Endodermal cell (in vitro differentiated cells): ENCODE data around the gene ZNRD2. TPM values are rescaled to one million over a fixed set of nuclear protein-coding genes. Genes with fewer than 3 reads are reported as not detected.
A peak's percentile ranks its signal among the peaks of the same experiment; 100 is the strongest.

Experiments used
- DNase-seq: peaks from one replicate; pipeline ENCODE4 v3.0.0-alpha.2; 2017
- H3K27ac ChIP-seq: 2 replicates; pipeline ENCODE4 v1.5.1; 2013; ENCODE audit warnings: mild to moderate bottlenecking, low read depth, low read length, moderate library complexity
- H3K27me3 ChIP-seq: 2 replicates; pipeline ENCODE4 v1.6.1; 2013; ENCODE audit warnings: mild to moderate bottlenecking, low read length, moderate library complexity; ENCODE audit not compliant: insufficient read depth, control insufficient read depth, poor library complexity, severe bottlenecking
- H3K36me3 ChIP-seq: 2 replicates; pipeline ENCODE4 v1.7.0; 2013; ENCODE audit warnings: mild to moderate bottlenecking, low read length, moderate library complexity; ENCODE audit not compliant: control insufficient read depth, insufficient read depth
- H3K4me1 ChIP-seq: one replicate; pipeline ENCODE4 v1.7.0; 2013; ENCODE audit warnings: low read length; ENCODE audit not compliant: control insufficient read depth, insufficient read depth
- H3K4me3 ChIP-seq: 2 replicates; pipeline ENCODE4 v1.5.1; 2013; ENCODE audit warnings: mild to moderate bottlenecking, low read length, moderate library complexity
- H3K9ac ChIP-seq: 2 replicates; pipeline ENCODE4 v1.6.1; 2013; ENCODE audit warnings: mild to moderate bottlenecking, low read length, moderate library complexity; ENCODE audit not compliant: poor library complexity, severe bottlenecking; ENCODE audit errors: extremely low read depth
- H3K9me3 ChIP-seq: 2 replicates; pipeline ENCODE4 v1.6.1; 2013; ENCODE audit warnings: mild to moderate bottlenecking, low read length, moderate library complexity; ENCODE audit not compliant: control insufficient read depth
- H3K27ac Mint-ChIP-seq: 2 replicates; pipeline ENCODE4 v1.8.0; 2020; ENCODE audit warnings: mixed read lengths
- H3K27me3 Mint-ChIP-seq: 2 replicates; pipeline ENCODE4 v1.8.0; 2021; ENCODE audit warnings: mild to moderate bottlenecking, mixed read lengths; ENCODE audit not compliant: insufficient read depth
- H3K36me3 Mint-ChIP-seq: 2 replicates; pipeline ENCODE4 v1.8.0; 2020; ENCODE audit warnings: low read depth, mixed read lengths
- H3K4me1 Mint-ChIP-seq: 2 replicates; pipeline ENCODE4 v1.8.0; 2020; ENCODE audit warnings: mixed read lengths
- H3K4me3 Mint-ChIP-seq: 2 replicates; pipeline ENCODE4 v1.8.0; 2020; ENCODE audit warnings: mild to moderate bottlenecking, moderate library complexity, mixed read lengths
- H3K9me3 Mint-ChIP-seq: 2 replicates; pipeline ENCODE4 v1.8.0; 2020; ENCODE audit warnings: mild to moderate bottlenecking, mixed read lengths
- WGBS, 2 experiments: methylation state at CpG; one replicate each; pipeline versions ENCODE4 v1.1.5 to v1.1.7; 2013; ENCODE audit warnings: missing lambda C conversion rate in 2 of 2, mixed read lengths in 1 of 2; ENCODE audit not compliant: insufficient coverage in 1 of 2, insufficient read length in 1 of 2; 5-methylcytosine and 5-hydroxymethylcytosine counted together
- total RNA-seq, 2 donors: library from RNA; stranded (reverse); fragmentation: NEBNext Ultra II Directional in 1 of 2; extraction: Animal tissue kit (Norgen Biotek cat#: 25700) in 1 of 2; gene quantifications; 2 replicates in 1 of 2; 3 replicates in 1 of 2; pipeline ENCODE4 v1.2.1, GENCODE V29; 2021
- TF ChIP-seq, protein P1 (sequence below): fragments of 200-600 bp; sonication (generic); conservative IDR thresholded peaks from 2 replicates; pipeline ENCODE4 v1.5.0; 2021; ENCODE audit warnings: antibody characterized with exemption, mild to moderate bottlenecking

ZNRD2 gene
- total RNA-seq, 2 donors from 2014 or later = 32.8 to 36.5 TPM

DNA sequence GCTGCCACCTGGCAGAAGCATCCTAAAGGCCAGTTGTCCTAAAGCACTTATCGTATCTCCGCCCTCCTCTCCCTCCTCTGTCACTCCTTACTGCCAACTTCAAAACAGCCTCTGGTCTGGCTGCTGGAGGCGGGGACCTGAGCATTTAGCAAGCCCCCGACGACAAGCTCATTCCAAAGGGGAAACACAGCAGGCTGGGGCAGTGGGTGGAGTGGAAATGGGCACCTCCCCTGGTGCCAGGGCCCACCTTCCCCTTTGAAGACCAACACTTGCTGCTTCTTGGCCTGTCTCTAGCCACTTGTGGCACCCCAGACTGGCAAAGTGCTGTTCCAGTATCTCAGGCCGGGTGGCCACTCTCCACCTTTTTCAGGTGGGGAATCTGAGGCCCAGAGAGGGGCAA is 40.1 kb downstream of the ZNRD2 start:
- H3K27ac ChIP-seq = no peak overlapping the region
- peaks cover 38% of the 10 kb centered on the region for H3K36me3 ChIP-seq
- Mint-ChIP-seq H3K4me3 (no peak overlapping the region), H3K27ac (no peak overlapping the region), H3K9me3 (no peaks in the 10 kb centered on the region), H3K4me1 (peaks cover 8% of the 10 kb centered on the region), H3K36me3 (peaks cover 33% of the 10 kb centered on the region), H3K27me3 (peaks cover 2% of the 10 kb centered on the region)
- no peaks in the 10 kb centered on the region for H3K27me3 ChIP-seq
- no peak overlapping the region for H3K4me3 ChIP-seq
- WGBS, 2 experiments = 59 to 87% methylated on average over 5 to 6 of the region's 6 CpGs
- H3K9ac ChIP-seq = no peak overlapping the region
- H3K9me3 ChIP-seq = no peaks in the 10 kb centered on the region
- TF ChIP-seq, protein P1, sequence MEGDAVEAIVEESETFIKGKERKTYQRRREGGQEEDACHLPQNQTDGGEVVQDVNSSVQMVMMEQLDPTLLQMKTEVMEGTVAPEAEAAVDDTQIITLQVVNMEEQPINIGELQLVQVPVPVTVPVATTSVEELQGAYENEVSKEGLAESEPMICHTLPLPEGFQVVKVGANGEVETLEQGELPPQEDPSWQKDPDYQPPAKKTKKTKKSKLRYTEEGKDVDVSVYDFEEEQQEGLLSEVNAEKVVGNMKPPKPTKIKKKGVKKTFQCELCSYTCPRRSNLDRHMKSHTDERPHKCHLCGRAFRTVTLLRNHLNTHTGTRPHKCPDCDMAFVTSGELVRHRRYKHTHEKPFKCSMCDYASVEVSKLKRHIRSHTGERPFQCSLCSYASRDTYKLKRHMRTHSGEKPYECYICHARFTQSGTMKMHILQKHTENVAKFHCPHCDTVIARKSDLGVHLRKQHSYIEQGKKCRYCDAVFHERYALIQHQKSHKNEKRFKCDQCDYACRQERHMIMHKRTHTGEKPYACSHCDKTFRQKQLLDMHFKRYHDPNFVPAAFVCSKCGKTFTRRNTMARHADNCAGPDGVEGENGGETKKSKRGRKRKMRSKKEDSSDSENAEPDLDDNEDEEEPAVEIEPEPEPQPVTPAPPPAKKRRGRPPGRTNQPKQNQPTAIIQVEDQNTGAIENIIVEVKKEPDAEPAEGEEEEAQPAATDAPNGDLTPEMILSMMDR = no peak
- no peak for DNase-seq
- peaks cover 3% of the 10 kb centered on the region for H3K4me1 ChIP-seq

DNA sequence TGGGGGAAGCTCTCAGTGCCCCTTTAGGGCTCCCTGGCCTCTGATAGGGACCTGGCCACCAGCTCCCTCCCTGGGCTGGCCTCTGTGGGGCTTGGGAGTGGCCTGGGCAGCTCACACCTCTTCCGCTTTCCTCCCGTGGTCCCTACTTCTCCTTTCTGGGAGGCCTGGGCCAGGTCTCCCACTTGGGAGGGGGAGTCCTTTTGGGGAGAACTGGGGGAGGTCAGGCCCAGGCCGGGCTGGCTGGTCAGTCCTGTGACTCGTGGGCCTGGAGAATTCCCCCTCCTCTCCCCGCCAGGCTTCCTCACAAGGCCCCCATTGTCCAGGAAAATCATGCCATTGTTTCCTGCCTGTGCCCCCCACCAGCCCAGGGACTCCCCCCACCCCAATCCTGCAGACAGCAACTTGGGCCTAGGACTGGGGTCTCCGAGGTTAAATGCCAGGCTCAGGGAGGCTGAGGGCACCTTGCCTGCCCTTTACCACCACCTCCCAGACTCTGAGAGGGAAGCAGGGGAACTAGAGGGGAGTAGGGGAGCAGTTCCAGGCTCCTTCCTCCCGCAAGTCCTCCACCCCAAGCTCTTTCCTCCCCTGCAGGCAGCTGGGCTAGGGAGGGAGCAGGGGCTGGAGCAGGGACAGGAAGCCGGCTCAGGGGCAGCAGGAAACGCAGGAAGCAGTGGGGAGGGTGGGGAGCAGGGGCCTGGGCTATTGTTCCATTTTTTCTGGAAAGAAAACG is 40.9 kb downstream of the ZNRD2 start:
- H3K36me3 Mint-ChIP-seq = peaks cover 28% of the 10 kb centered on the region
- H3K27me3 ChIP-seq = no peaks in the 10 kb centered on the region
- H3K9ac ChIP-seq = no peak overlapping the region
- H3K27ac Mint-ChIP-seq = no peak overlapping the region
- H3K4me3 ChIP-seq = no peak overlapping the region
- peaks cover 30% of the 10 kb centered on the region for H3K36me3 ChIP-seq
- WGBS, 2 experiments = 70 to 74% methylated on average over 3 to 9 of the region's 10 CpGs
- no peaks in the 10 kb centered on the region for H3K9me3 ChIP-seq
- H3K4me1 Mint-ChIP-seq = peaks cover 8% of the 10 kb centered on the region
- H3K27me3 Mint-ChIP-seq = peaks cover 2% of the 10 kb centered on the region
- H3K27ac ChIP-seq = no peak overlapping the region
- H3K9me3 Mint-ChIP-seq = no peaks in the 10 kb centered on the region
- no peak for DNase-seq
- no peak overlapping the region for H3K4me3 Mint-ChIP-seq
- peaks cover 3% of the 10 kb centered on the region for H3K4me1 ChIP-seq
- TF ChIP-seq, protein P1 = no peak

DNA sequence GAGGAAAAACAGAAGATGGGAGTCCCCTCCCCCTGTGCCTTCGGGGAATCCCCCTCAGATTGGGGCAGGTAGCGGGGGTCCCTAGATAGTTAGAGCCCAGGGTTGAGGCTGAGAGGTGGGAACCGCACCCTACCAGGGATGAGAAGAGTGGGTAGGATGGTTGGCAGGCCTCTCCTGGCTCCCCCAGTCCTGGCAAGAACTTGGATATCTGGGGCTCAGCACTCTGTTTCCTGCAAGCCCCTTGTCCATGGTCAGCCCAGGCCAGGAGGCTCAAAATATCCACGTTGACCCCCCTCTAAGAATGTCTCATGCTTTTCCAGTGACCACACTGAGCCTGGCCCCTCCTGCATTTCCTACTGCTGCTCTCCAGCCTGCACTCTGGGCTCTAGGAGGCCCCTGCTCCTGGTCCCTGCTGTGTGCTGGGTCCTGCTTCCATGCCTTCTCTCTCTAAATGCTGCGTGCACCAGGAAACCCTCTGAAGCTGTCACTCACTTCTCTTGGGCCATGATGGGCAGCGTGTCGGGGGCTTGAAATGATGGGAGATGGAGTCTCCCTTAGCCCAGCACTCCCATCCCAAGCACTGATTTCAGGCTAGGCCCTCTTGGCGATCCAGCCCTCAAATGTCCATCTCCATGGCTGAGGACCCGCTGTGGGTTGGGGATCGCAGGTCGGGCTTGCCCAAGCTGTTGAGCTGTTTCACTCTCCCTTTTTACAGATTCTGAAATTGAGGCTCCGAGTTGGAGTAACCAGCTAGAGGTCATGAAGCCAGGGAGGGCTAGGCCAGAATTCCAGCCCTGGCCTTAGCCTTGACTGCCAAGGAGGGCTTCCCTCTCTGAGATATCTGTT is 41.7 kb downstream of the ZNRD2 start:
- Histone ChIP-seq H3K4me3 (peak overlapping the region; percentile 79), H3K4me1 (peaks cover 10% of the 10 kb centered on the region), H3K9ac (no peak overlapping the region), H3K9me3 (no peaks in the 10 kb centered on the region), H3K36me3 (peaks cover 28% of the 10 kb centered on the region), H3K27me3 (no peaks in the 10 kb centered on the region), H3K27ac (no peak overlapping the region)
- Mint-ChIP-seq H3K4me1 (peaks cover 12% of the 10 kb centered on the region), H3K9me3 (no peaks in the 10 kb centered on the region), H3K27ac (no peak overlapping the region), H3K36me3 (peaks cover 30% of the 10 kb centered on the region), H3K4me3 (peak overlapping the region; percentile 82), H3K27me3 (peaks cover 2% of the 10 kb centered on the region)
- WGBS, 2 experiments = 86 to 89% methylated on average over 10 to 12 of the region's 12 CpGs
- no peak for DNase-seq
- TF ChIP-seq, protein P1 = no peak
